HepG2 (cell line): ENCODE results near the gene FOLR2. TPM values are rescaled to one million over a fixed set of nuclear protein-coding genes. Genes with fewer than 3 reads are reported as not detected.

Experiments
- AGO2 ChIP-seq: fragments of 200-400 bp; formaldehyde crosslinking; optimal IDR thresholded peaks from 2 replicates; pipeline ENCODE3; 2017; ENCODE audit warnings: mild to moderate bottlenecking, low read depth, low read length, moderate library complexity
- ARNT2 ChIP-seq: sonication (generic); formaldehyde crosslinking; IDR thresholded peaks from 2 replicates; pipeline ENCODE4 v1.8.0; 2022; ENCODE audit warnings: mild to moderate bottlenecking, low read depth, missing genetic modification reagents, moderate library complexity
- ASH2L ChIP-seq: fragments of 300-600, 200-600 bp; sonication (generic); IDR thresholded peaks from 2 replicates; pipeline ENCODE4 v1.7.0; 2017; ENCODE audit warnings: low read depth, mild to moderate bottlenecking, moderate library complexity, mixed read lengths, low read length; ENCODE audit not compliant: insufficient read length
- KLF12 ChIP-seq: sonication (generic); formaldehyde crosslinking; IDR thresholded peaks from 2 replicates; pipeline ENCODE4 v1.4.0; 2020; ENCODE audit warnings: missing genetic modification reagents, borderline replicate concordance
- PHF8 ChIP-seq: sonication (generic); formaldehyde crosslinking; IDR thresholded peaks from 2 replicates; pipeline ENCODE4 v1.5.0; 2020; ENCODE audit warnings: missing genetic modification reagents
- RBFOX2 ChIP-seq: fragments of 200-400 bp; formaldehyde crosslinking; IDR thresholded peaks from 2 replicates; pipeline ENCODE4 v1.6.1; 2017; ENCODE audit warnings: low read depth, mild to moderate bottlenecking, low read length
- SRSF1 ChIP-seq: fragments of 200-400 bp; formaldehyde crosslinking; optimal IDR thresholded peaks from 2 replicates; pipeline ENCODE3; 2017; ENCODE audit warnings: mild to moderate bottlenecking, low read depth, low read length, moderate library complexity
- TRIM22 ChIP-seq: fragments of 450-650 bp; IDR thresholded peaks from 2 replicates; pipeline ENCODE4 v1.6.1; 2017
- ZBTB2 ChIP-seq: sonication (generic); formaldehyde crosslinking; IDR thresholded peaks from 2 replicates; pipeline ENCODE4 v1.8.0; 2022; ENCODE audit warnings: low read depth, missing genetic modification reagents
- ZBTB7A ChIP-seq: sonication (generic); formaldehyde crosslinking; IDR thresholded peaks from 2 replicates; pipeline ENCODE4 v1.8.0; 2022; ENCODE audit warnings: mild to moderate bottlenecking, missing genetic modification reagents
- ZFY ChIP-seq: sonication (generic); formaldehyde crosslinking; IDR thresholded peaks from 2 replicates; pipeline ENCODE4 v1.4.0; 2020; ENCODE audit warnings: missing genetic modification reagents
- ZMAT3 ChIP-seq: sonication (generic); formaldehyde crosslinking; conservative IDR thresholded peaks from 2 replicates; pipeline ENCODE4 v1.7.0; 2021; ENCODE audit warnings: missing genetic modification reagents
- ZMYM4 ChIP-seq: sonication (generic); formaldehyde crosslinking; IDR thresholded peaks from 2 replicates; pipeline ENCODE4 v1.8.1; 2023; ENCODE audit warnings: mild to moderate bottlenecking, missing genetic modification reagents
- ZNF446 ChIP-seq: sonication (generic); formaldehyde crosslinking; IDR thresholded peaks from 2 replicates; pipeline ENCODE4 v1.5.0; 2020; ENCODE audit warnings: mild to moderate bottlenecking, missing genetic modification reagents
- ZNF546 ChIP-seq: sonication (generic); formaldehyde crosslinking; conservative IDR thresholded peaks from 2 replicates; pipeline ENCODE4 v1.8.1; 2023; ENCODE audit warnings: mild to moderate bottlenecking, missing genetic modification reagents
- ZNF687 ChIP-seq: sonication (generic); formaldehyde crosslinking; IDR thresholded peaks from 2 replicates; pipeline ENCODE4 v1.5.1; 2020; ENCODE audit warnings: mild to moderate bottlenecking, missing genetic modification reagents, moderate library complexity
- polyA plus RNA-seq, 8 experiments: library from polyadenylated mRNA; depleted of rRNA in 3 of 8; stranded (reverse) in 7 of 8; unstranded in 1 of 8; fragments of >200 nt; fragmentation: Illumina TruSeq in 4 of 8; extraction: Trizol in 4 of 8; gene quantifications; 2 replicates each; pipeline versions ENCODE4 v1.2.1 to v1.2.3, GENCODE V29; 2011 to 2016; ENCODE audit warnings: low read depth in 4 of 8, missing spikeins in 1 of 8, mixed read lengths in 1 of 8; ENCODE audit not compliant: insufficient read depth in 1 of 8
- total RNA-seq, 5 experiments: library from RNA; depleted of rRNA; stranded (reverse); fragments of >200 nt; fragmentation: Illumina TruSeq; extraction: Trizol; gene quantifications; 2 replicates each; pipeline ENCODE4 v1.2.3, GENCODE V29; 2016; ENCODE audit warnings: low read depth in 1 of 5

The FOLR2 gene
- total and polyA plus RNA-seq, 2 of the 13 experiments (the other 11 are each of a cell fraction or from before 2014, with no cell fraction given) = 0.09 TPM; not detected in 1

GRCh38 chr11:72223615-72224563 lies 7.3 kb downstream of the FOLR2 start (continued):
- TF ChIP-seq ZNF446 (0 out of 2 replicates have a peak, but pooled peaks have one; percentile 51), ASH2L (peak; percentile 7), RBFOX2 (peak; percentile 68), PHF8 (CRISPR knock-in tag) (peak; percentile 30), AGO2 (peak; percentile 1), ZFY (CRISPR knock-in tag) (peak; percentile 42), ZMYM4 (0 out of 2 replicates have a peak, but pooled peaks have one; percentile 7), KLF12 (peak; percentile 2; the same call in 1 of the 2 replicates), ZNF546 (0 out of 2 replicates have a peak, but pooled peaks have one; percentile 20), ZNF687 (peak; percentile 53), ZBTB7A (no peak), TRIM22 (no peak), ZBTB2 (CRISPR knock-in tag) (peak; percentile 63; the same call in 1 of the 2 replicates), SRSF1 (peak; percentile 40), ZMAT3 (CRISPR knock-in tag) (0 out of 2 replicates have a peak, but pooled peaks have one; percentile 12), ARNT2 (CRISPR knock-in tag) (peak; percentile 22)
